GM12878 (cell line): ENCODE data around the gene ABTB1.

Experiments used
- ATF2 ChIP-seq: IDR thresholded peaks from 2 replicates; pipeline ENCODE4 v1.6.1; 2012; ENCODE audit warnings: low read length, inconsistent platforms
- SMC3 ChIP-seq: IDR thresholded peaks from 2 replicates; pipeline ENCODE4 v1.6.1; 2011; ENCODE audit warnings: low read length, improper control_type of control experiment, borderline replicate concordance
- SUZ12 ChIP-seq: fragments of 200-600 bp; sonication (generic); IDR thresholded peaks from one replicate; pipeline ENCODE4 v1.6.1; 2018; ENCODE audit warnings: antibody characterized with exemption, mild to moderate bottlenecking; ENCODE audit not compliant: unreplicated experiment

DNA sequence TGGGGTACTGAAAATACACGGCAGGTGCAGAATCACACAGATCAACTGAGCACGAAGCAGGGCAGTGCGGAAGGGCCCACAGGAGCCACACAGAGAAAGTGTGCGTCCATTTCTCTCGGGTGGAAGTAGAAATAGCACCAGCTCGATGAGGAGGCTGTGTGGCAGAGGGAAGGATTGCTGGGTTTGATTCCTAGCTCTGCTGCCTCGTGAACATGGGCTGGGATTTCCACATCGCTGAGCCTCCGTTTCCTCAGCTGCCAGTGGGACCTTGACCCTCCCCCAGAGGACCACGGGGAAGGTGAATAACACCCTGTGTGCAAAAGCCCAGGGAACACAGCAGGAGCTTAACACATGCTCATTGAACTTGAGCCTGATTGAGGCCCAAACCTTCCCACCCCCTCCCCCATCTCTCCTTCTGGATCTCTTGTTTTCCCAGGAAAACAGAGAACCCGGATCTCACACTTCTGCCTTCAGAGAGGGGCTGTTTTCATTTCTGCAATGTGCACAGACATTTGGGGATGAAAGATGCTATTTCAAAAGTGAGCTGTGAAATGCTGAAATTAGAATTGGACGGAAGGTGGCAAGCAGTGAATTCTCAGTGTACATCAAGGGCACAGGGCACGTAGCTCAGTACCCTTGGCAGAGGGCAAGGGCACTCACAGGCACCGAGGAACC lies 38.4 kb downstream of the ABTB1 start:
- TF ChIP-seq ATF2 = no peak
- no peak for TF ChIP-seq SUZ12
- TF ChIP-seq SMC3 = no peak
